Lower lobe of right lung (tissue), 2 donors: ENCODE results near the gene CDC45. TPM values are rescaled to one million over a fixed set of nuclear protein-coding genes. Genes with fewer than 3 reads are reported as not detected.
A peak's percentile ranks its signal among the peaks of the same experiment; 100 is the strongest.

Experiments used
- ATAC-seq, 2 donors: fragments of 200-7000 bp; cut with Tn5 transposase; one replicate each; pipeline ENCODE4 v1.9.1; 2020 to 2022; ENCODE audit warnings: mild to moderate bottlenecking in 2 of 2, moderate library complexity in 2 of 2
- DNase-seq: peaks from one replicate; pipeline ENCODE4 v3.0.0-alpha.2; 2020
- H3K27ac ChIP-seq: fragments of 200-600 bp; one replicate; pipeline ENCODE4 v1.8.0; 2022
- H3K27me3 ChIP-seq: fragments of 200-600 bp; one replicate; pipeline ENCODE4 v1.8.0; 2022; ENCODE audit warnings: low read depth
- H3K36me3 ChIP-seq: fragments of 200-600 bp; one replicate; pipeline ENCODE4 v1.8.0; 2022; ENCODE audit warnings: mild to moderate bottlenecking
- H3K4me1 ChIP-seq: fragments of 200-600 bp; one replicate; pipeline ENCODE4 v1.8.0; 2022
- H3K4me3 ChIP-seq: fragments of 200-600 bp; one replicate; pipeline ENCODE4 v1.8.0; 2022; ENCODE audit warnings: mild to moderate bottlenecking
- H3K9me3 ChIP-seq: fragments of 200-600 bp; one replicate; pipeline ENCODE4 v1.8.0; 2022
- CTCF ChIP-seq: fragments of 200-600 bp; IDR thresholded peaks from one replicate; pipeline ENCODE4 v1.8.0; 2022; ENCODE audit warnings: antibody characterized with exemption, mild to moderate bottlenecking
- intact Hi-C: fragments of 100-400 bp; cut with DNase I; formaldehyde crosslinking; loops from one replicate; pipeline ENCODE4 v1.11.0; 2022
- total RNA-seq: library from RNA; stranded (reverse); fragmentation: NEBNext Ultra II Directional; extraction: Animal tissue kit (Norgen Biotek cat#: 25700); gene quantifications from one replicate; pipeline ENCODE4 v1.2.1, GENCODE V29; 2021
- donor health status: DM: no; HTN: yes; CAD: no; lungs with severe emphysema.

CDC45 gene
- total RNA-seq, 1 donor from 2014 or later = 1.4 TPM

GRCh38 chr22:19523240-19524169 lies 43.8 kb downstream of the CDC45 start:
- no peak for TF ChIP-seq CTCF
- Histone ChIP-seq H3K4me1 (peaks cover 27% of the 10 kb centered on the region), H3K27me3 (peaks cover 52% of the 10 kb centered on the region), H3K4me3 (peak overlapping the region; percentile 61), H3K36me3 (no peaks in the 10 kb centered on the region), H3K27ac (peak overlapping the region; percentile 91), H3K9me3 (no peaks in the 10 kb centered on the region)
- intact Hi-C loops = no loop called here
- ATAC-seq = peak; percentile 3 to 4
- no peak for DNase-seq

- Histone ChIP-seq H3K4me3 (peak within 1 kb of the TSS; percentile 61), H3K4me1 (peaks cover 27% of the 10 kb centered on the region), H3K27me3 (peaks cover 52% of the 10 kb centered on the region), H3K36me3 (no peaks in the 10 kb centered on the region), H3K27ac (peak within 1 kb of the TSS; percentile 91), H3K9me3 (no peaks in the 10 kb centered on the region)
- intact Hi-C loops = no loop called here
- TF ChIP-seq CTCF = no peak
- ATAC-seq (peak; percentile 53 to 58), DNase-seq (peak; percentile 60)
These were observed 44.7 kb downstream of the CDC45 start, which contains the start of gene CLDN5 for GRCh38 chr22:19524170-19525115. CLDN5 (minus strand) TSS chr22:19524410; CDS start chr22:19524255, 155 bp downstream.

GRCh38 chr22:19525116-19525660 lies 45.5 kb downstream of the CDC45 start:
- Histone ChIP-seq H3K4me1 (peaks cover 27% of the 10 kb centered on the region), H3K27me3 (peaks cover 52% of the 10 kb centered on the region), H3K9me3 (no peaks in the 10 kb centered on the region), H3K4me3 (peak overlapping the region; percentile 61), H3K36me3 (no peaks in the 10 kb centered on the region), H3K27ac (peak overlapping the region; percentile 91)
- intact Hi-C loops = no loop called here
- no peak for TF ChIP-seq CTCF
- DNase-seq (no peak), ATAC-seq (peak; percentile 23 to 33)

- H3K27me3 ChIP-seq = peaks cover 52% of the 10 kb centered on the region
- intact Hi-C loops = no loop called here
- ATAC-seq = no peak
These were observed 45.9 kb downstream of the CDC45 start for GRCh38 chr22:19525666-19526065.

More at GRCh38 chr22:19525666-19526065, 45.9 kb downstream of the CDC45 start:
- DNase-seq = no peak
- peak overlapping the region; percentile 61 for H3K4me3 ChIP-seq
- no peaks in the 10 kb centered on the region for H3K36me3 ChIP-seq
- no peak for TF ChIP-seq CTCF
- H3K27ac ChIP-seq = peak overlapping the region; percentile 91
- no peaks in the 10 kb centered on the region for H3K9me3 ChIP-seq
- H3K4me1 ChIP-seq = peaks cover 27% of the 10 kb centered on the region
